Activated B cell treated with CpG ODN at 0.5 μM for 24 hours (primary cell): ENCODE data around the gene SRCIN1. TPM values are rescaled to one million over a fixed set of nuclear protein-coding genes. Genes with fewer than 3 reads are reported as not detected.

Source experiments
- ATAC-seq: fragments of 200-7000 bp; cut with Tn5 transposase; one replicate; pipeline ENCODE4 v1.10.0; 2021; ENCODE audit warnings: low read depth, mild to moderate bottlenecking, moderate library complexity
- CTCF ChIA-PET: fragments of 350-600 bp; sonication (Branson Sonifier 250); formaldehyde crosslinking; loops from one replicate; lab custom pipeline; 2021; ENCODE audit warnings: antibody characterized with exemption; lab: Charles Lee
- POLR2A ChIA-PET: fragments of 350-600 bp; sonication (Branson Sonifier 250); formaldehyde crosslinking; loops from one replicate; lab custom pipeline; 2021; ENCODE audit warnings: antibody characterized with exemption; lab: Charles Lee
- DNase-seq: peaks from one replicate; pipeline ENCODE4 v3.0.0; 2022
- H3K27ac Mint-ChIP-seq: one replicate; pipeline ENCODE4 v1.8.0; 2020; ENCODE audit warnings: mixed read lengths
- H3K27me3 Mint-ChIP-seq: one replicate; pipeline ENCODE4 v1.8.0; 2021; ENCODE audit warnings: mixed read lengths
- H3K36me3 Mint-ChIP-seq: one replicate; pipeline ENCODE4 v1.8.0; 2021; ENCODE audit warnings: low read depth, mixed read lengths
- H3K4me1 Mint-ChIP-seq: one replicate; pipeline ENCODE4 v1.8.0; 2021; ENCODE audit warnings: mixed read lengths
- H3K4me3 Mint-ChIP-seq: one replicate; pipeline ENCODE4 v1.8.0; 2020; ENCODE audit warnings: mild to moderate bottlenecking, mixed read lengths
- H3K9me3 Mint-ChIP-seq: one replicate; pipeline ENCODE4 v1.8.0; 2020; ENCODE audit warnings: mixed read lengths
- CTCF ChIP-seq: fragments of 200-600 bp; IDR thresholded peaks from one replicate; pipeline ENCODE4 v1.8.0; 2022; ENCODE audit warnings: antibody characterized with exemption, mild to moderate bottlenecking
- intact Hi-C: fragments of 100-400 bp; cut with micrococcal nuclease; formaldehyde crosslinking; loops from one replicate; pipeline ENCODE4 v1.15.1; 2024
- total RNA-seq: library from RNA; stranded (reverse); gene quantifications from 2 replicates; pipeline ENCODE4 v1.2.3, GENCODE V29; 2022

SRCIN1 gene
- total RNA-seq, 1 donor from 2014 or later: 0.35 TPM

GRCh38 chr17:38562903-38563302 lies 42.8 kb downstream of the SRCIN1 start:
- Mint-ChIP-seq H3K9me3 (no peaks in the 10 kb centered on the region), H3K4me3 (no peak overlapping the region), H3K27me3 (peaks cover 49% of the 10 kb centered on the region), H3K4me1 (peaks cover 30% of the 10 kb centered on the region), H3K27ac (no peak overlapping the region), H3K36me3 (no peaks in the 10 kb centered on the region)
- ChIA-PET CTCF (no interaction called here), POLR2A (no interaction called here)
- ATAC-seq (no peak), DNase-seq (no peak)
- TF ChIP-seq CTCF: no peak
- intact Hi-C loops: no loop called here

DNA sequence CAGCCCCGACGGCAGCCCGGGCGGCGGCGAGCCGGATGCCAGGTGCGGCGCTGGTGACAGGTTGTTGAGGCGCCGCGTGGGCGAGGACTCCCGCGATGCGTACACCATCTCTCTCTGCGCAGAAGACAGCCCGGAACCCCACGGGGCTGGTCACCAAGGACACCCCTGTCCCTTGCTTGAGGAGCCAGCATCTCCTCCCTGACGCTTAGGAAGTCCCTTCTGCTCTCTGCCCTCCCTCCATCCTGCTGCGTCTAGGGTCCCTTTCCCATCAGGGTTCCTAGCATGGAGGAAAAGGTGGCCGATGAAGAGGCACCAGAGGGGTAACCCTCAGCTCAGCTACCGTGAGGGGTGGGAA lies 43.6 kb downstream of the SRCIN1 start:
- ChIA-PET CTCF (no interaction called here), POLR2A (no interaction called here)
- DNase-seq: no peak
- Mint-ChIP-seq H3K9me3 (no peaks in the 10 kb centered on the region), H3K27me3 (peaks cover 43% of the 10 kb centered on the region), H3K27ac (no peak overlapping the region), H3K4me1 (peaks cover 30% of the 10 kb centered on the region), H3K36me3 (no peaks in the 10 kb centered on the region), H3K4me3 (no peak overlapping the region)
- no peak for TF ChIP-seq CTCF
- intact Hi-C loops: no loop called here
- ATAC-seq: no peak

DNA sequence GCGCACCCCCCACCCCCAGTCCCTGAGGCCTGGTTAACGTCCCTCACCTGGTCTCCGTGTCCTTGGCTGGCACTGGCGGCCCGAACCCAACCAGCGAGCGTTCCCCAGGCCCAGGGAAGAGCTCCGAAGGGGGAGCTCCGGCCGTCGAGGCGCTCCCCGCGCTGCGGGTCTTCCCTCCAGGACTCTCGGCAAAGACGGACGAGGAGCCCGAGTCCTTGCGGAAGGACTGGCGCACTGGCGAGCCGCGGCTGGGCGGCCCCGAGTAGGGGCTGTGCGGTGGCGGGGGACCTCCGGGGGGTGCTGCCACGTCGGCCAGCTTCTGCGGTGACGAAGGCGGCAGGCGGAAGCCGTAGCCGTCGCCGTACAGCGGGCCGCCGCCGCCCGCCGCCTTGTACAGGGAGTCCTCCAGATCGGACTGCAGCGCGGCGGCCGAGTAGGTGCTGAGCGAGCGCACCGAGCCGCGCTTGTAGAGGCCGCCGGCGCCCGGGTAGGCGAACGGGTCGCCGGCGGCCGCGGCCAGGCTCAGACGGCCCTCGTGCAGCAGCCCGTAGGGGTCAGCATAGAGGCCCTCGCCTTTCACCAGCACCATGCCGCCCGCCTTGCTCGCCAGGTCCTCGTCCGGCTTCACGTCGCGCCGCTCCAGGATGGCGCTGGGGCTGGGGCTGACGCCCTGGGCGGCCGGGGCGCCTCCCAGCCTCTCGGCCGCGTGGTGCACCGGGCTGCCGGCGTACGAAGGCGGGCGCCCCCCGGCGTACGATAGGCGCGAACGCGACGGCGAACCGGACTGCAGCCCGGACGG lies 44.1 kb downstream of the SRCIN1 start:
- Mint-ChIP-seq H3K27me3 (peaks cover 38% of the 10 kb centered on the region), H3K27ac (no peak overlapping the region), H3K36me3 (no peaks in the 10 kb centered on the region), H3K4me1 (peaks cover 30% of the 10 kb centered on the region), H3K4me3 (no peak overlapping the region), H3K9me3 (no peaks in the 10 kb centered on the region)
- POLR2A ChIA-PET: no interaction called here
- CTCF ChIA-PET: interaction anchor here (4.6 kb wide), 1 partner anchor 105 kb away, joined by 83 read pairs; no protein-coding TSS in a partner anchor
- intact Hi-C loops: no loop called here
- no peak for TF ChIP-seq CTCF
- DNase-seq: no peak
- no peak for ATAC-seq

GRCh38 chr17:38560503-38561318 lies 45.0 kb downstream of the SRCIN1 start:
- peak overlapping the region; percentile 30 for H3K27ac Mint-ChIP-seq
- POLR2A ChIA-PET: no interaction called here
- H3K4me1 Mint-ChIP-seq: peaks cover 30% of the 10 kb centered on the region
- no peaks in the 10 kb centered on the region for H3K9me3 Mint-ChIP-seq
- H3K36me3 Mint-ChIP-seq: no peaks in the 10 kb centered on the region
- peak overlapping the region; percentile 24 for H3K4me3 Mint-ChIP-seq
- CTCF ChIA-PET: interaction anchor here (0.6 to 4.6 kb wide), 3 partner anchors 22 to 1541 kb away, joined by 5 to 83 read pairs (median 72); no protein-coding TSS in a partner anchor
- peaks cover 32% of the 10 kb centered on the region for H3K27me3 Mint-ChIP-seq
- no peak for ATAC-seq
- TF ChIP-seq CTCF: no peak
- intact Hi-C loops: no loop called here
- DNase-seq: no peak

- peaks cover 30% of the 10 kb centered on the region for H3K4me1 Mint-ChIP-seq
- ChIA-PET POLR2A (interaction anchor here (0.6 to 2.3 kb wide), 6 partner anchors 74 to 192 kb away, joined by 3 to 15 read pairs (median 6); partner anchors contain the start of genes EPOP and PSMB3), CTCF (interaction anchor here (0.6 to 4.6 kb wide), 9 partner anchors 10 to 1540 kb away, joined by 3 to 83 read pairs (median 5); no protein-coding TSS in a partner anchor)
- no peaks in the 10 kb centered on the region for H3K36me3 Mint-ChIP-seq
- intact Hi-C loops: loop anchor here (1.0 to 5.0 kb wide), 5 partner anchors 11 to 192 kb away; partner anchors contain the start of genes CISD3, EPOP and PSMB3
- no peaks in the 10 kb centered on the region for H3K9me3 Mint-ChIP-seq
- TF ChIP-seq CTCF: no peak
- no peak overlapping the region for H3K27ac Mint-ChIP-seq
- peaks cover 25% of the 10 kb centered on the region for H3K27me3 Mint-ChIP-seq
- DNase-seq (no peak), ATAC-seq (no peak)
- no peak overlapping the region for H3K4me3 Mint-ChIP-seq
Observed at GRCh38 chr17:38559880-38560230, 45.9 kb downstream of the SRCIN1 start.
